ENCODE data around the gene CLN5. TPM values are rescaled to one million over a fixed set of nuclear protein-coding genes. Genes with fewer than 3 reads are reported as not detected.
A peak's percentile ranks its signal among the peaks of the same experiment; 100 is the strongest.

The CLN5 gene
- total RNA-seq (2021) (9.2 and 10.7 TPM in 2 replicates), Bru-seq, nascent RNA (percentile 56 among the genes with signal in this experiment), BruChase-seq, experiment 1, labeled RNA remaining after a 2-hour chase (percentile 54 among the genes with signal in this experiment), BruChase-seq, experiment 2, labeled RNA remaining after a 6-hour chase (percentile 67 among the genes with signal in this experiment)
- long read RNA-seq, full-length matches to known transcripts = 17 of 18 reads
- long read RNA-seq, partial matches to known transcripts = 0 of 18 reads
- long read RNA-seq, other reads (novel, unspliced or antisense) = 1 of 18 reads

GRCh38 chr13:76991796-76992547, at the start of gene CLN5:
TSS of gene CLN5 (plus strand) at chr13:76992081. CDS start at chr13:76992099, 18 bp downstream.
- H3K27ac ChIP-seq = peak within 1 kb of the TSS; percentile 53
- intact Hi-C loops (cut with micrococcal nuclease; ENCODE audit: unreplicated experiment) = loop anchor here (2.0 kb wide), 1 partner anchor 35 kb away; the partner anchor contains the start of gene FBXL3

GRCh38 chr13:76942363-76942762, 49.5 kb upstream of the CLN5 start:
- Histone ChIP-seq H3K79me2 (ENCODE audit: low read depth) (no peaks in the 10 kb centered on the region), H2AFZ (no peak overlapping the region), H4K20me1 (ENCODE audit: insufficient read depth) (no peaks in the 10 kb centered on the region), H3K27me3 (ENCODE audit: insufficient read depth, low read depth) (no peaks in the 10 kb centered on the region), H3K4me2 (no peak overlapping the region), H3K4me3 (no peak overlapping the region), H3K27ac (no peak overlapping the region), H3K4me1 (replicated peaks; ENCODE audit: insufficient read depth) (no peaks in the 10 kb centered on the region), H3K9me3 (ENCODE audit: insufficient read depth, low read depth) (no peaks in the 10 kb centered on the region), H3F3A (ENCODE audit: insufficient read depth, low read depth) (no peaks in the 10 kb centered on the region), H3K9me2 (ENCODE audit: insufficient read depth) (no peaks in the 10 kb centered on the region; the same call in 1 of the 2 replicates), H3K36me3 (ENCODE audit: low read depth) (no peaks in the 10 kb centered on the region)
- POLR2A ChIA-PET (ENCODE audit: unreplicated experiment) = no interaction called here
- TF ChIP-seq EZH2 (IDR thresholded peaks at IDR 0.05; ENCODE audit: low read depth) = no peak
- TF ChIP-seq CTCF (conservative IDR thresholded peaks at IDR 0.05) = no peak
- intact Hi-C loops (cut with micrococcal nuclease; ENCODE audit: unreplicated experiment) = no loop called here
- no TSS peak for BruUV-seq (replicated peaks)
- CTCF ChIA-PET = no interaction called here
- DNase-seq = no peak

More at GRCh38 chr13:76991796-76992547, at the start of gene CLN5:
- ChIA-PET CTCF (no interaction called here), POLR2A (ENCODE audit: unreplicated experiment) (interaction anchor here (0.6 to 0.7 kb wide), 2 partner anchors 35 to 763 kb away, joined by 3 to 4 read pairs; partner anchors contain the start of gene FBXL3)
- no peaks in the 10 kb centered on the region for H3K9me2 ChIP-seq (ENCODE audit: insufficient read depth)
- peak; percentile 83 to 93 for DNase-seq
- H3K4me2 ChIP-seq = peak within 1 kb of the TSS; percentile 81
- H3K9me3 ChIP-seq (ENCODE audit: insufficient read depth, low read depth) = no peaks in the 10 kb centered on the region
- no peaks in the 10 kb centered on the region for H3F3A ChIP-seq (ENCODE audit: insufficient read depth, low read depth)
- H3K4me1 ChIP-seq (replicated peaks; ENCODE audit: insufficient read depth) = peaks cover 9% of the 10 kb centered on the region; the same call in 1 of the 2 replicates
- H4K20me1 ChIP-seq (ENCODE audit: insufficient read depth) = no peaks in the 10 kb centered on the region
- peaks cover 8% of the 10 kb centered on the region; the same call in 1 of the 2 replicates for H3K36me3 ChIP-seq (ENCODE audit: low read depth)
- H2AFZ ChIP-seq = peak within 1 kb of the TSS; percentile 98
- H3K4me3 ChIP-seq = peak within 1 kb of the TSS; percentile 70
- no TSS peak for BruUV-seq (replicated peaks)
- H3K79me2 ChIP-seq (ENCODE audit: low read depth) = no peaks in the 10 kb centered on the region
- no peak for TF ChIP-seq EZH2 (IDR thresholded peaks at IDR 0.05; ENCODE audit: low read depth)
- no peak for TF ChIP-seq CTCF (conservative IDR thresholded peaks at IDR 0.05)
- H3K27me3 ChIP-seq (ENCODE audit: insufficient read depth, low read depth) = 0 out of 2 replicates have a peak, but pooled peaks cover 3% of the 10 kb centered on the region

GRCh38 chr13:76943646-76944045, 48.2 kb upstream of the CLN5 start:
- no peak for DNase-seq
- Histone ChIP-seq H3K79me2 (ENCODE audit: low read depth) (no peaks in the 10 kb centered on the region), H3K9me3 (ENCODE audit: insufficient read depth, low read depth) (no peaks in the 10 kb centered on the region), H2AFZ (no peak overlapping the region), H3K27ac (no peak overlapping the region), H3K27me3 (ENCODE audit: insufficient read depth, low read depth) (no peaks in the 10 kb centered on the region), H3K4me1 (replicated peaks; ENCODE audit: insufficient read depth) (no peaks in the 10 kb centered on the region), H3K4me2 (no peak overlapping the region), H3F3A (ENCODE audit: insufficient read depth, low read depth) (no peaks in the 10 kb centered on the region), H3K9me2 (ENCODE audit: insufficient read depth) (no peaks in the 10 kb centered on the region; the same call in 1 of the 2 replicates), H4K20me1 (ENCODE audit: insufficient read depth) (no peaks in the 10 kb centered on the region), H3K4me3 (no peak overlapping the region), H3K36me3 (ENCODE audit: low read depth) (no peaks in the 10 kb centered on the region)
- ChIA-PET POLR2A (ENCODE audit: unreplicated experiment) (no interaction called here), CTCF (no interaction called here)
- TF ChIP-seq CTCF (conservative IDR thresholded peaks at IDR 0.05) = no peak
- no peak for TF ChIP-seq EZH2 (IDR thresholded peaks at IDR 0.05; ENCODE audit: low read depth)
- intact Hi-C loops (cut with micrococcal nuclease; ENCODE audit: unreplicated experiment) = no loop called here
- BruUV-seq (replicated peaks) = no TSS peak
